IPS-NIHi7 (cell line): ENCODE data around the gene NQO1.

Experiments used
- DNase-seq: peaks from one replicate; pipeline ENCODE4 v3.0.0; 2012; ENCODE audit warnings: mixed read lengths; ENCODE audit errors: extremely low spot score

Gene NQO1

GRCh38 chr16:69706256-69706974 is 19.9 kb downstream of the NQO1 start:
- DNase-seq = no peak

- no peak for DNase-seq
Observed at GRCh38 chr16:69703638-69704037, 22.7 kb downstream of the NQO1 start.

GRCh38 chr16:69701866-69702265 is 24.5 kb downstream of the NQO1 start:
- no peak for DNase-seq

GRCh38 chr16:69701452-69701851 is 24.9 kb downstream of the NQO1 start:
- no peak for DNase-seq

GRCh38 chr16:69699915-69700314 is 26.4 kb downstream of the NQO1 start:
- no peak for DNase-seq

GRCh38 chr16:69698404-69698803 is 28.0 kb downstream of the NQO1 start:
- no peak for DNase-seq

GRCh38 chr16:69693916-69694315 is 32.4 kb downstream of the NQO1 start:
- no peak for DNase-seq

- no peak for DNase-seq
Observed at GRCh38 chr16:69691980-69692911, 34.1 kb downstream of the NQO1 start.

GRCh38 chr16:69688589-69688988 is 37.8 kb downstream of the NQO1 start:
- DNase-seq = no peak

- no peak for DNase-seq
Observed at GRCh38 chr16:69680358-69680757, 46.0 kb downstream of the NQO1 start.

- no peak for DNase-seq
Observed at GRCh38 chr16:69672998-69673713, 53.2 kb downstream of the NQO1 start.

GRCh38 chr16:69672315-69672997 is 53.9 kb downstream of the NQO1 start:
- DNase-seq = no peak

GRCh38 chr16:69669577-69669976 is 56.8 kb downstream of the NQO1 start:
- DNase-seq = no peak

GRCh38 chr16:69663846-69664245 is 62.5 kb downstream of the NQO1 start:
- no peak for DNase-seq

- no peak for DNase-seq
Observed at GRCh38 chr16:69662901-69663300, 63.5 kb downstream of the NQO1 start.

- no peak for DNase-seq
Observed at GRCh38 chr16:69660166-69660565, 66.2 kb downstream of the NQO1 start.
